Natural killer cell (primary cell): ENCODE results near the gene PPP1R9A. TPM values are rescaled to one million over a fixed set of nuclear protein-coding genes. Genes with fewer than 3 reads are reported as not detected.
A peak's percentile ranks its signal among the peaks of the same experiment; 100 is the strongest.

ENCODE experiments used
- ATAC-seq, 3 donors: fragments of 150-1000 bp in 2 of 3; fragments of 200-7000 bp in 1 of 3; cut with Tn5 transposase; 1 replicate in 1 of 3; 2 replicates in 2 of 3; pipeline ENCODE4 v1.10.0; 2021; ENCODE audit warnings: mild to moderate bottlenecking in 2 of 3, moderate library complexity in 2 of 3
- DNase-seq, 2 donors: peaks; one replicate each; pipeline versions ENCODE4 v3.0.0 to v3.0.0-alpha.2; 2013 to 2021; ENCODE audit warnings: mixed read lengths in 1 of 2
- H3K27ac ChIP-seq: one replicate; pipeline ENCODE4 v1.5.1; 2013; ENCODE audit warnings: mild to moderate bottlenecking, low read length
- H3K27me3 ChIP-seq: one replicate; pipeline ENCODE4 v1.6.1; 2013; ENCODE audit warnings: low read length; ENCODE audit not compliant: control insufficient read depth, insufficient read depth
- H3K36me3 ChIP-seq: one replicate; pipeline ENCODE4 v1.6.1; 2013; ENCODE audit warnings: low read length; ENCODE audit not compliant: control insufficient read depth, insufficient read depth
- H3K4me1 ChIP-seq: one replicate; pipeline ENCODE4 v1.6.1; 2013; ENCODE audit warnings: low read length; ENCODE audit not compliant: control insufficient read depth, insufficient read depth
- H3K4me3 ChIP-seq: one replicate; pipeline ENCODE4 v1.5.1; 2013; ENCODE audit warnings: low read length
- H3K9me3 ChIP-seq: one replicate; pipeline ENCODE4 v1.6.1; 2013; ENCODE audit warnings: low read length; ENCODE audit not compliant: control insufficient read depth, insufficient read depth
- H3K27ac Mint-ChIP-seq, 2 donors: one replicate each; pipeline ENCODE4 v1.8.0; 2022; ENCODE audit warnings: mild to moderate bottlenecking in 2 of 2, mixed read lengths in 2 of 2, moderate library complexity in 1 of 2
- H3K27me3 Mint-ChIP-seq, 2 donors: one replicate each; pipeline ENCODE4 v1.8.0; 2022; ENCODE audit warnings: low read depth in 2 of 2, mixed read lengths in 2 of 2
- H3K36me3 Mint-ChIP-seq: one replicate; pipeline ENCODE4 v1.8.0; 2022; ENCODE audit warnings: mixed read lengths
- H3K4me1 Mint-ChIP-seq, 2 donors: one replicate each; pipeline ENCODE4 v1.8.0; 2022; ENCODE audit warnings: mixed read lengths in 2 of 2
- H3K4me3 Mint-ChIP-seq: one replicate; pipeline ENCODE4 v1.8.0; 2022; ENCODE audit warnings: mild to moderate bottlenecking, moderate library complexity, mixed read lengths
- H3K9me3 Mint-ChIP-seq, 2 donors: one replicate each; pipeline ENCODE4 v1.8.0; 2022; ENCODE audit warnings: mixed read lengths in 2 of 2
- WGBS: methylation state at CpG from one replicate; pipeline ENCODE4 v1.1.7; 2013; ENCODE audit warnings: missing lambda C conversion rate; ENCODE audit not compliant: insufficient coverage; 5-methylcytosine and 5-hydroxymethylcytosine counted together
- intact Hi-C: fragments of 100-400 bp; cut with micrococcal nuclease; formaldehyde crosslinking; loops from one replicate; pipeline ENCODE4 v1.14.2; 2022
- total RNA-seq, 4 donors: library from RNA; stranded (reverse); fragments of 120-200 nt in 1 of 4; gene quantifications; one replicate each; pipeline versions ENCODE4 v1.2.3 to v1.2.4, GENCODE V29; 2013 to 2022
- TF ChIP-seq, protein P1 (sequence below): fragments of 200-600 bp; IDR thresholded peaks from one replicate; pipeline ENCODE4 v1.8.0; 2022; ENCODE audit warnings: antibody characterized with exemption

PPP1R9A gene
- total RNA-seq, 3 donors from 2014 or later (not counting 1 experiment from before 2014, with no cell fraction given): 1.6 to 6.0 (median 2.0) TPM

GRCh38 chr7:95052566-95053094, 145.2 kb downstream of the PPP1R9A start:
- Mint-ChIP-seq H3K27ac (no peak overlapping the region), H3K36me3 (no peaks in the 10 kb centered on the region), H3K9me3 (peaks cover 0 to 2% of the 10 kb centered on the region in 2 donors), H3K4me3 (no peak overlapping the region), H3K4me1 (peaks cover 8 to 9% of the 10 kb centered on the region in 2 donors), H3K27me3 (no peaks in the 10 kb centered on the region)
- DNase-seq (no peak), ATAC-seq (no peak)
- Histone ChIP-seq H3K9me3 (no peaks in the 10 kb centered on the region), H3K27ac (no peak overlapping the region), H3K36me3 (no peaks in the 10 kb centered on the region), H3K4me3 (no peak overlapping the region), H3K4me1 (no peaks in the 10 kb centered on the region), H3K27me3 (no peaks in the 10 kb centered on the region)
- TF ChIP-seq, protein P1, sequence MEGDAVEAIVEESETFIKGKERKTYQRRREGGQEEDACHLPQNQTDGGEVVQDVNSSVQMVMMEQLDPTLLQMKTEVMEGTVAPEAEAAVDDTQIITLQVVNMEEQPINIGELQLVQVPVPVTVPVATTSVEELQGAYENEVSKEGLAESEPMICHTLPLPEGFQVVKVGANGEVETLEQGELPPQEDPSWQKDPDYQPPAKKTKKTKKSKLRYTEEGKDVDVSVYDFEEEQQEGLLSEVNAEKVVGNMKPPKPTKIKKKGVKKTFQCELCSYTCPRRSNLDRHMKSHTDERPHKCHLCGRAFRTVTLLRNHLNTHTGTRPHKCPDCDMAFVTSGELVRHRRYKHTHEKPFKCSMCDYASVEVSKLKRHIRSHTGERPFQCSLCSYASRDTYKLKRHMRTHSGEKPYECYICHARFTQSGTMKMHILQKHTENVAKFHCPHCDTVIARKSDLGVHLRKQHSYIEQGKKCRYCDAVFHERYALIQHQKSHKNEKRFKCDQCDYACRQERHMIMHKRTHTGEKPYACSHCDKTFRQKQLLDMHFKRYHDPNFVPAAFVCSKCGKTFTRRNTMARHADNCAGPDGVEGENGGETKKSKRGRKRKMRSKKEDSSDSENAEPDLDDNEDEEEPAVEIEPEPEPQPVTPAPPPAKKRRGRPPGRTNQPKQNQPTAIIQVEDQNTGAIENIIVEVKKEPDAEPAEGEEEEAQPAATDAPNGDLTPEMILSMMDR: no peak
- intact Hi-C loops: no loop called here
- 90% methylated on average over 2 of the region's 2 CpGs for WGBS

DNA sequence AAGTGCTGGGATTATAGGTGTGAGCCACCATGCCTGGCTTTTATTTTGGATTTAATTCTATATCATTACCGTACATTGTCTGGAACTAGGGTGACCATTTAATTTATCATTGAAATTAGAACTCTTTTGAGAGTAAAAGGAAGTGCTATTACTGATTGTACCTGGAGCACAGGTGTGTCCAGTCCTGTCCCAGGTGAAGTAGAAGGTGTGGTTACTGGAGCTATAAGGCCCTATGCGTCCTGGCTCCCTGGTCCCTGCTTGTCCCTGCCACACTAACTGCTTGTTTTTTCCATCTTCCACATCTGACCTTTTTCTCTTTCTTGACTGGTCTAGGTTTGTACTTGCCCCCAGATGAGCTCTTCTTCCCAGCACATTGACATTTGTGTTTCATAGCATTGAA, 147.0 kb downstream of the PPP1R9A start:
- Mint-ChIP-seq H3K27ac (no peak overlapping the region), H3K9me3 (peaks cover 0 to 2% of the 10 kb centered on the region in 2 donors), H3K4me3 (no peak overlapping the region), H3K36me3 (no peaks in the 10 kb centered on the region), H3K27me3 (no peaks in the 10 kb centered on the region), H3K4me1 (peaks cover 8 to 9% of the 10 kb centered on the region in 2 donors)
- Histone ChIP-seq H3K36me3 (no peaks in the 10 kb centered on the region), H3K27me3 (no peaks in the 10 kb centered on the region), H3K9me3 (no peaks in the 10 kb centered on the region), H3K4me1 (no peaks in the 10 kb centered on the region), H3K27ac (no peak overlapping the region), H3K4me3 (no peak overlapping the region)
- TF ChIP-seq, protein P1: no peak
- DNase-seq (no peak), ATAC-seq (no peak)
- WGBS: 81% methylated on average over 2 of the region's 2 CpGs
- intact Hi-C loops: no loop called here

DNA sequence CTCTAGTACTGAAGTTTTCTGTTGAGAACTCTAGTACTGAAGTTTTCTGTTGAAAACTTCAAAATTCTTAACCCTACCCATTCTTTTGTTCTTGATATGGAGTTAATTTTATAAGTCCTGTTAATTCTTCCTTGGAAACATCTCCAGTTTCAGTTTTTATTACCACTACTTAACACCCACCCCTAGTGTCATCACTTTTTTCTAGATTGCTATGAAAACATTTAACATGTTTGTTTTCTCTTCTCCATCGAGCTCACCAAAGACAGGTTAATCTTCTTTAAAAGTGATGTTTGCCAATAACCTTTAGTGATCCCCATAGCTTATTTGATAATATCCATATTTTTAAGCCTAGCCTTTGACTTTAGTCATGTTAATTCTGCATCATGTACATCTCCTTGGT, 147.9 kb downstream of the PPP1R9A start:
- Mint-ChIP-seq H3K36me3 (no peaks in the 10 kb centered on the region), H3K9me3 (peaks cover 0 to 2% of the 10 kb centered on the region in 2 donors), H3K27me3 (no peaks in the 10 kb centered on the region), H3K4me1 (peaks cover 8 to 17% of the 10 kb centered on the region in 2 donors), H3K4me3 (no peak overlapping the region), H3K27ac (no peak overlapping the region)
- Histone ChIP-seq H3K27ac (no peak overlapping the region), H3K4me3 (no peak overlapping the region), H3K9me3 (no peaks in the 10 kb centered on the region), H3K4me1 (no peaks in the 10 kb centered on the region), H3K36me3 (no peaks in the 10 kb centered on the region), H3K27me3 (no peaks in the 10 kb centered on the region)
- intact Hi-C loops: no loop called here
- TF ChIP-seq, protein P1: no peak
- ATAC-seq (no peak), DNase-seq (no peak)
- 44% methylated on average over 1 of the region's 1 CpG for WGBS

- peak in 2 of 3 donors; percentile 75 for ATAC-seq
- TF ChIP-seq, protein P1: no peak
- Mint-ChIP-seq H3K36me3 (no peaks in the 10 kb centered on the region), H3K27ac (no peak overlapping the region), H3K9me3 (peaks cover 0 to 2% of the 10 kb centered on the region in 2 donors), H3K4me3 (no peak overlapping the region), H3K27me3 (no peaks in the 10 kb centered on the region), H3K4me1 (peaks cover 8 to 18% of the 10 kb centered on the region in 2 donors)
- no peak overlapping the region for H3K27ac ChIP-seq
- no peak overlapping the region for H3K4me3 ChIP-seq
- H3K36me3 ChIP-seq: no peaks in the 10 kb centered on the region
- WGBS: no CpG with 5 or more reads among the region's 1 CpG
- intact Hi-C loops: no loop called here
- no peak for DNase-seq
- no peaks in the 10 kb centered on the region for H3K27me3 ChIP-seq
- no peaks in the 10 kb centered on the region for H3K4me1 ChIP-seq
- H3K9me3 ChIP-seq: no peaks in the 10 kb centered on the region
These were observed 148.8 kb downstream of the PPP1R9A start for GRCh38 chr7:95056107-95056739.
